ENCODE measurements around the gene FAM53B. TPM values are rescaled to one million over a fixed set of nuclear protein-coding genes. Genes with fewer than 3 reads are reported as not detected.

FAM53B gene
- total RNA-seq, 4 donors from 2014 or later = 72.7 to 92.1 (median 80.5) TPM

- Histone ChIP-seq H3K4me3 (no peak overlapping the region), H3K27me3 (no peaks in the 10 kb centered on the region), H3K27ac (peak overlapping the region; percentile 76 to 87 (median 81)), H3K4me1 (peaks cover 15 to 72% (median 65%) of the 10 kb centered on the region in 4 donors), H3K36me3 (peaks cover 0 to 3% (median 0%) of the 10 kb centered on the region in 3 donors), H3K9me3 (no peaks in the 10 kb centered on the region)
- no peak for TF ChIP-seq POLR2A (IDR thresholded peaks at IDR 0.05)
- no peak for TF ChIP-seq CTCF (IDR thresholded peaks at IDR 0.05)
- peak in 2 of 3 donors; percentile 67 to 82 for DNase-seq
These were observed 95.4 kb downstream of the FAM53B start for GRCh38 chr10:124648738-124649137.

GRCh38 chr10:124648131-124648475, 96.1 kb downstream of the FAM53B start:
- TF ChIP-seq POLR2A (IDR thresholded peaks at IDR 0.05) (no peak), CTCF (IDR thresholded peaks at IDR 0.05) (no peak)
- Histone ChIP-seq H3K9me3 (no peaks in the 10 kb centered on the region), H3K4me1 (peaks cover 15 to 68% (median 63%) of the 10 kb centered on the region in 4 donors), H3K4me3 (no peak overlapping the region), H3K36me3 (peaks cover 0 to 3% (median 0%) of the 10 kb centered on the region in 3 donors), H3K27me3 (no peaks in the 10 kb centered on the region), H3K27ac (peak overlapping the region; percentile 76 to 87 (median 81))
- DNase-seq = no peak

GRCh38 chr10:124647421-124648130, 96.6 kb downstream of the FAM53B start:
- Histone ChIP-seq H3K4me1 (peaks cover 15 to 67% (median 61%) of the 10 kb centered on the region in 4 donors), H3K27me3 (no peaks in the 10 kb centered on the region), H3K4me3 (no peak overlapping the region), H3K36me3 (peaks cover 0 to 3% (median 0%) of the 10 kb centered on the region in 3 donors), H3K9me3 (no peaks in the 10 kb centered on the region), H3K27ac (peak overlapping the region; percentile 76 to 87 (median 81))
- peak; percentile 74 to 93 (median 92) for DNase-seq
- TF ChIP-seq POLR2A (IDR thresholded peaks at IDR 0.05) = no peak
- peak; percentile 43 to 59 (median 47) for TF ChIP-seq CTCF (IDR thresholded peaks at IDR 0.05)

GRCh38 chr10:124646483-124647352, 97.5 kb downstream of the FAM53B start:
- Histone ChIP-seq H3K4me3 (no peak overlapping the region), H3K27me3 (no peaks in the 10 kb centered on the region), H3K9me3 (no peaks in the 10 kb centered on the region), H3K36me3 (no peaks in the 10 kb centered on the region), H3K4me1 (peaks cover 15 to 67% (median 65%) of the 10 kb centered on the region in 4 donors), H3K27ac (peak overlapping the region; percentile 76 to 87 (median 81))
- TF ChIP-seq POLR2A (IDR thresholded peaks at IDR 0.05) (no peak), CTCF (IDR thresholded peaks at IDR 0.05) (no peak)
- DNase-seq = peak in 2 of 3 donors; percentile 89 to 92

GRCh38 chr10:124645467-124646095, 98.6 kb downstream of the FAM53B start:
- DNase-seq = no peak
- H3K27me3 ChIP-seq = no peaks in the 10 kb centered on the region
- TF ChIP-seq CTCF (IDR thresholded peaks at IDR 0.05) = no peak
- TF ChIP-seq POLR2A (IDR thresholded peaks at IDR 0.05) = no peak
- peaks cover 21 to 72% (median 61%) of the 10 kb centered on the region in 4 donors for H3K4me1 ChIP-seq
- H3K4me3 ChIP-seq = no peak overlapping the region
- H3K9me3 ChIP-seq = no peaks in the 10 kb centered on the region
- no peaks in the 10 kb centered on the region for H3K36me3 ChIP-seq
- peak overlapping the region; percentile 11 to 87 (median 80) for H3K27ac ChIP-seq

Measured in Peyer's patch (tissue), 4 donors.